Stimulated activated naive CD8-positive, alpha-beta T cell treated with anti-CD3 and anti-CD28 coated beads, Interleukin-15, Interleukin-2, amounts not matched to agents 100 ng/mL and 50 ng/mL, for 24 hours (primary cell): ENCODE data around the gene ALG6.

Experiments used
- H3K27ac Mint-ChIP-seq: one replicate; pipeline ENCODE4 v1.8.0; 2021; ENCODE audit warnings: mild to moderate bottlenecking, mixed read lengths
- H3K27me3 Mint-ChIP-seq: one replicate; pipeline ENCODE4 v1.8.0; 2021; ENCODE audit warnings: mixed read lengths
- H3K36me3 Mint-ChIP-seq: one replicate; pipeline ENCODE4 v1.8.0; 2021; ENCODE audit warnings: low read depth, mixed read lengths
- H3K4me1 Mint-ChIP-seq: one replicate; pipeline ENCODE4 v1.8.0; 2021; ENCODE audit warnings: low read depth, mixed read lengths
- H3K4me3 Mint-ChIP-seq: one replicate; pipeline ENCODE4 v1.8.0; 2021; ENCODE audit warnings: mild to moderate bottlenecking, mixed read lengths
- H3K9me3 Mint-ChIP-seq: one replicate; pipeline ENCODE4 v1.8.0; 2021; ENCODE audit warnings: mixed read lengths

Gene ALG6

GRCh38 chr1:63362073-63362472 lies 5.4 kb upstream of the ALG6 start:
- Mint-ChIP-seq H3K4me1 (peaks cover 7% of the 10 kb centered on the region), H3K27ac (no peak overlapping the region), H3K9me3 (no peaks in the 10 kb centered on the region), H3K27me3 (peaks cover 6% of the 10 kb centered on the region), H3K36me3 (no peaks in the 10 kb centered on the region), H3K4me3 (no peak overlapping the region)

- H3K27me3 Mint-ChIP-seq, result peaks cover 6% of the 10 kb centered on the region
- H3K4me1 Mint-ChIP-seq, result peaks cover 9% of the 10 kb centered on the region
- H3K4me3 Mint-ChIP-seq, result no peak overlapping the region
- no peaks in the 10 kb centered on the region for H3K9me3 Mint-ChIP-seq
- no peak overlapping the region for H3K27ac Mint-ChIP-seq
- H3K36me3 Mint-ChIP-seq, result no peaks in the 10 kb centered on the region
Measured at GRCh38 chr1:63362578-63362977, 4.8 kb upstream of the ALG6 start.

- Mint-ChIP-seq H3K4me3 (no peak overlapping the region), H3K27ac (no peak overlapping the region), H3K4me1 (peaks cover 12% of the 10 kb centered on the region), H3K27me3 (peaks cover 6% of the 10 kb centered on the region), H3K9me3 (no peaks in the 10 kb centered on the region), H3K36me3 (no peaks in the 10 kb centered on the region)
Measured at GRCh38 chr1:63363014-63363413, 4.4 kb upstream of the ALG6 start.

GRCh38 chr1:63366908-63367214 lies 566 bp upstream of the ALG6 start:
- H3K4me1 Mint-ChIP-seq, result peaks cover 23% of the 10 kb centered on the region
- H3K27me3 Mint-ChIP-seq, result peaks cover 4% of the 10 kb centered on the region
- H3K4me3 Mint-ChIP-seq, result peak overlapping the region; percentile 84
- H3K36me3 Mint-ChIP-seq, result peaks cover 13% of the 10 kb centered on the region
- peak overlapping the region; percentile 84 for H3K27ac Mint-ChIP-seq
- no peaks in the 10 kb centered on the region for H3K9me3 Mint-ChIP-seq

- no peaks in the 10 kb centered on the region for H3K9me3 Mint-ChIP-seq
- peak overlapping the region; percentile 93 for H3K27ac Mint-ChIP-seq
- no peaks in the 10 kb centered on the region for H3K27me3 Mint-ChIP-seq
- peaks cover 23% of the 10 kb centered on the region for H3K4me1 Mint-ChIP-seq
- peak overlapping the region; percentile 96 for H3K4me3 Mint-ChIP-seq
- H3K36me3 Mint-ChIP-seq, result peaks cover 16% of the 10 kb centered on the region
Measured at GRCh38 chr1:63368131-63368530, 704 bp downstream of the ALG6 start.

- H3K9me3 Mint-ChIP-seq, result no peaks in the 10 kb centered on the region
- H3K27me3 Mint-ChIP-seq, result no peaks in the 10 kb centered on the region
Measured at GRCh38 chr1:63379583-63379982, 12.2 kb downstream of the ALG6 start.

GRCh38 chr1:63381741-63382140 lies 14.3 kb downstream of the ALG6 start:
- H3K4me3 Mint-ChIP-seq, result no peak overlapping the region
- H3K27ac Mint-ChIP-seq, result no peak overlapping the region
- no peaks in the 10 kb centered on the region for H3K9me3 Mint-ChIP-seq
- peaks cover 42% of the 10 kb centered on the region for H3K4me1 Mint-ChIP-seq
- peaks cover 53% of the 10 kb centered on the region for H3K36me3 Mint-ChIP-seq
- H3K27me3 Mint-ChIP-seq, result no peaks in the 10 kb centered on the region

More at GRCh38 chr1:63379583-63379982, 12.2 kb downstream of the ALG6 start:
- H3K4me1 Mint-ChIP-seq, result peaks cover 26% of the 10 kb centered on the region
- H3K27ac Mint-ChIP-seq, result no peak overlapping the region
- no peak overlapping the region for H3K4me3 Mint-ChIP-seq
- peaks cover 55% of the 10 kb centered on the region for H3K36me3 Mint-ChIP-seq

GRCh38 chr1:63401945-63402344 lies 34.5 kb downstream of the ALG6 start:
- Mint-ChIP-seq H3K27me3 (no peaks in the 10 kb centered on the region), H3K27ac (no peak overlapping the region), H3K36me3 (peaks cover 59% of the 10 kb centered on the region), H3K4me3 (no peak overlapping the region), H3K4me1 (peaks cover 4% of the 10 kb centered on the region), H3K9me3 (no peaks in the 10 kb centered on the region)

- H3K4me3 Mint-ChIP-seq, result no peak overlapping the region
- H3K27me3 Mint-ChIP-seq, result no peaks in the 10 kb centered on the region
- no peak overlapping the region for H3K27ac Mint-ChIP-seq
- H3K4me1 Mint-ChIP-seq, result peaks cover 4% of the 10 kb centered on the region
- H3K9me3 Mint-ChIP-seq, result no peaks in the 10 kb centered on the region
- peaks cover 56% of the 10 kb centered on the region for H3K36me3 Mint-ChIP-seq
Measured at GRCh38 chr1:63403386-63403785, 36.0 kb downstream of the ALG6 start.

- no peak overlapping the region for H3K27ac Mint-ChIP-seq
- H3K4me3 Mint-ChIP-seq, result no peak overlapping the region
- peaks cover 48% of the 10 kb centered on the region for H3K36me3 Mint-ChIP-seq
- H3K4me1 Mint-ChIP-seq, result peaks cover 4% of the 10 kb centered on the region
- H3K27me3 Mint-ChIP-seq, result no peaks in the 10 kb centered on the region
- H3K9me3 Mint-ChIP-seq, result no peaks in the 10 kb centered on the region
Measured at GRCh38 chr1:63405021-63405420, 37.6 kb downstream of the ALG6 start.

GRCh38 chr1:63405987-63406386 lies 38.6 kb downstream of the ALG6 start:
- no peak overlapping the region for H3K4me3 Mint-ChIP-seq
- peaks cover 40% of the 10 kb centered on the region for H3K36me3 Mint-ChIP-seq
- no peak overlapping the region for H3K27ac Mint-ChIP-seq
- H3K4me1 Mint-ChIP-seq, result peaks cover 4% of the 10 kb centered on the region
- no peaks in the 10 kb centered on the region for H3K9me3 Mint-ChIP-seq
- no peaks in the 10 kb centered on the region for H3K27me3 Mint-ChIP-seq

GRCh38 chr1:63407002-63407401 lies 39.6 kb downstream of the ALG6 start:
- H3K4me1 Mint-ChIP-seq, result peaks cover 4% of the 10 kb centered on the region
- H3K27me3 Mint-ChIP-seq, result no peaks in the 10 kb centered on the region
- peaks cover 39% of the 10 kb centered on the region for H3K36me3 Mint-ChIP-seq
- no peak overlapping the region for H3K4me3 Mint-ChIP-seq
- no peaks in the 10 kb centered on the region for H3K9me3 Mint-ChIP-seq
- no peak overlapping the region for H3K27ac Mint-ChIP-seq

- Mint-ChIP-seq H3K9me3 (no peaks in the 10 kb centered on the region), H3K4me1 (peaks cover 2% of the 10 kb centered on the region), H3K4me3 (no peak overlapping the region), H3K27me3 (no peaks in the 10 kb centered on the region), H3K36me3 (peaks cover 43% of the 10 kb centered on the region), H3K27ac (no peak overlapping the region)
Measured at GRCh38 chr1:63408331-63408730, 40.9 kb downstream of the ALG6 start.

- Mint-ChIP-seq H3K4me3 (no peak overlapping the region), H3K9me3 (no peaks in the 10 kb centered on the region), H3K4me1 (no peaks in the 10 kb centered on the region), H3K36me3 (peaks cover 44% of the 10 kb centered on the region), H3K27me3 (no peaks in the 10 kb centered on the region), H3K27ac (no peak overlapping the region)
Measured at GRCh38 chr1:63411066-63411465, 43.6 kb downstream of the ALG6 start.

GRCh38 chr1:63413394-63413793 lies 46.0 kb downstream of the ALG6 start:
- H3K4me3 Mint-ChIP-seq, result no peak overlapping the region
- no peaks in the 10 kb centered on the region for H3K9me3 Mint-ChIP-seq
- H3K4me1 Mint-ChIP-seq, result no peaks in the 10 kb centered on the region
- peaks cover 50% of the 10 kb centered on the region for H3K36me3 Mint-ChIP-seq
- no peaks in the 10 kb centered on the region for H3K27me3 Mint-ChIP-seq
- no peak overlapping the region for H3K27ac Mint-ChIP-seq

GRCh38 chr1:63414691-63415365 lies 47.4 kb downstream of the ALG6 start:
- peaks cover 59% of the 10 kb centered on the region for H3K36me3 Mint-ChIP-seq
- no peaks in the 10 kb centered on the region for H3K27me3 Mint-ChIP-seq
- H3K4me3 Mint-ChIP-seq, result no peak overlapping the region
- no peaks in the 10 kb centered on the region for H3K9me3 Mint-ChIP-seq
- H3K4me1 Mint-ChIP-seq, result no peaks in the 10 kb centered on the region
- H3K27ac Mint-ChIP-seq, result no peak overlapping the region
